Astrocyte (in vitro differentiated cells and primary cell): ENCODE results near the gene ANKRD52. TPM values are rescaled to one million over a fixed set of nuclear protein-coding genes. Genes with fewer than 3 reads are reported as not detected.

Source experiments
- DNase-seq: peaks from one replicate; pipeline ENCODE4 v3.0.0-alpha.2; 2010; ENCODE audit warnings: low read depth
- FAIRE-seq: peaks from 2 replicates; lab custom pipeline; 2011; peaks lifted over from hg19 to GRCh38; lab: Jason Lieb, UNC
- H2AFZ ChIP-seq: 2 replicates; pipeline ENCODE4 v1.6.0; 2012; ENCODE audit warnings: low read depth, low read length, inconsistent platforms
- H3K27ac ChIP-seq: 2 replicates; pipeline ENCODE4 v1.5.1; 2011; ENCODE audit warnings: low read depth, low read length, inconsistent platforms
- H3K27me3 ChIP-seq: 2 replicates; pipeline ENCODE4 v1.6.0; 2011; ENCODE audit warnings: low read length, inconsistent platforms; ENCODE audit not compliant: insufficient read depth
- H3K36me3 ChIP-seq: 2 replicates; pipeline ENCODE4 v1.5.1; 2011; ENCODE audit warnings: low read length, inconsistent platforms; ENCODE audit not compliant: insufficient read depth
- H3K4me1 ChIP-seq: 2 replicates; pipeline ENCODE4 v1.5.1; 2011; ENCODE audit warnings: low read length, inconsistent platforms; ENCODE audit not compliant: insufficient read depth
- H3K4me2 ChIP-seq: 2 replicates; pipeline ENCODE4 v1.6.0; 2012; ENCODE audit warnings: low read length, inconsistent platforms
- H3K4me3 ChIP-seq: 2 replicates; pipeline ENCODE4 v1.5.1; 2011; ENCODE audit warnings: low read depth, mild to moderate bottlenecking, low read length, inconsistent platforms; ENCODE audit not compliant: insufficient read depth
- H3K79me2 ChIP-seq: 2 replicates; pipeline ENCODE4 v1.6.0; 2012; ENCODE audit warnings: mild to moderate bottlenecking, low read length, inconsistent platforms; ENCODE audit not compliant: insufficient read depth
- H3K9ac ChIP-seq: 2 replicates; pipeline ENCODE4 v1.6.0; 2012; ENCODE audit warnings: mild to moderate bottlenecking, low read length, inconsistent platforms
- H3K9me3 ChIP-seq: 2 replicates; pipeline ENCODE4 v1.5.1; 2012; ENCODE audit warnings: low read depth, mild to moderate bottlenecking, low read length, inconsistent platforms; ENCODE audit not compliant: insufficient read depth
- H4K20me1 ChIP-seq: 2 replicates; pipeline ENCODE4 v1.6.0; 2012; ENCODE audit warnings: low read length, inconsistent platforms; ENCODE audit not compliant: insufficient read depth
- H3K27ac Mint-ChIP-seq: one replicate; pipeline ENCODE4 v1.8.0; 2021; ENCODE audit warnings: mild to moderate bottlenecking, mixed read lengths; ENCODE audit not compliant: unreplicated experiment
- H3K27me3 Mint-ChIP-seq: one replicate; pipeline ENCODE4 v1.8.0; 2021; ENCODE audit warnings: low read depth, mixed read lengths; ENCODE audit not compliant: unreplicated experiment
- H3K36me3 Mint-ChIP-seq: one replicate; pipeline ENCODE4 v1.8.0; 2021; ENCODE audit warnings: low read depth, mixed read lengths; ENCODE audit not compliant: unreplicated experiment
- H3K4me1 Mint-ChIP-seq: one replicate; pipeline ENCODE4 v1.8.0; 2021; ENCODE audit warnings: low read depth, mixed read lengths; ENCODE audit not compliant: unreplicated experiment
- H3K4me3 Mint-ChIP-seq: one replicate; pipeline ENCODE4 v1.8.0; 2021; ENCODE audit warnings: mild to moderate bottlenecking, moderate library complexity, mixed read lengths; ENCODE audit not compliant: unreplicated experiment
- H3K9me3 Mint-ChIP-seq: one replicate; pipeline ENCODE4 v1.8.0; 2021; ENCODE audit warnings: mild to moderate bottlenecking, mixed read lengths; ENCODE audit not compliant: unreplicated experiment
- EZH2 ChIP-seq: IDR thresholded peaks from 2 replicates; pipeline ENCODE4 v1.6.1; 2012; ENCODE audit warnings: mild to moderate bottlenecking, low read length, inconsistent platforms; ENCODE audit not compliant: insufficient read depth
- total RNA-seq: library from RNA; stranded (reverse); gene quantifications from 2 replicates; pipeline ENCODE4 v1.2.1, GENCODE V29; 2021
- TF ChIP-seq, protein P1 (sequence below): IDR thresholded peaks from 2 replicates; pipeline ENCODE4 v1.5.1; 2011; ENCODE audit warnings: low read depth, mild to moderate bottlenecking, inconsistent platforms, low read length, moderate library complexity; ENCODE audit not compliant: insufficient read depth

The ANKRD52 gene
- total RNA-seq, 1 donor from 2014 or later = 105 TPM

DNA sequence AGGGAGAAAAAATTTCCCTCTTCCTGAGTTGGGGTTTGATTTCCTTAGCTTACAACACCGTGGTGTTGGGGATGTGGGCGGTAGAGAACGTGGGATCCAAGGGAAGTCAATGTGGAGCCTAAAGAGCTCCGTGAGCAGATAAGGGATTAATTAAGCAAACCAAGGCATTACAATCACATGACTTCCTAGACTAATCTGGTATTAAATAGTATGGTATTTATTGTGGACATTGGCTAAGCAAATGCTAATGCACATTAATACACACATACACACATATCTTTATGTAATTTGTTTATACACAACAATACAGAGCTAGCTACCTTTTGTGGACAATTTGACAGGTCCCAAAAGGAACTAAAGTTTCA is 35.7 kb downstream of the ANKRD52 start:
- peaks cover 12% of the 10 kb centered on the region for H3K4me1 Mint-ChIP-seq
- peaks cover 36% of the 10 kb centered on the region for H3K79me2 ChIP-seq
- DNase-seq (no peak), FAIRE-seq (no peak)
- no peak for TF ChIP-seq EZH2
- TF ChIP-seq, protein P1, sequence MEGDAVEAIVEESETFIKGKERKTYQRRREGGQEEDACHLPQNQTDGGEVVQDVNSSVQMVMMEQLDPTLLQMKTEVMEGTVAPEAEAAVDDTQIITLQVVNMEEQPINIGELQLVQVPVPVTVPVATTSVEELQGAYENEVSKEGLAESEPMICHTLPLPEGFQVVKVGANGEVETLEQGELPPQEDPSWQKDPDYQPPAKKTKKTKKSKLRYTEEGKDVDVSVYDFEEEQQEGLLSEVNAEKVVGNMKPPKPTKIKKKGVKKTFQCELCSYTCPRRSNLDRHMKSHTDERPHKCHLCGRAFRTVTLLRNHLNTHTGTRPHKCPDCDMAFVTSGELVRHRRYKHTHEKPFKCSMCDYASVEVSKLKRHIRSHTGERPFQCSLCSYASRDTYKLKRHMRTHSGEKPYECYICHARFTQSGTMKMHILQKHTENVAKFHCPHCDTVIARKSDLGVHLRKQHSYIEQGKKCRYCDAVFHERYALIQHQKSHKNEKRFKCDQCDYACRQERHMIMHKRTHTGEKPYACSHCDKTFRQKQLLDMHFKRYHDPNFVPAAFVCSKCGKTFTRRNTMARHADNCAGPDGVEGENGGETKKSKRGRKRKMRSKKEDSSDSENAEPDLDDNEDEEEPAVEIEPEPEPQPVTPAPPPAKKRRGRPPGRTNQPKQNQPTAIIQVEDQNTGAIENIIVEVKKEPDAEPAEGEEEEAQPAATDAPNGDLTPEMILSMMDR = no peak
- peak overlapping the region; percentile 92 for H3K4me2 ChIP-seq
- no peaks in the 10 kb centered on the region for H3K9me3 ChIP-seq
- H3K4me1 ChIP-seq = peaks cover 19% of the 10 kb centered on the region
- H3K27me3 ChIP-seq = no peaks in the 10 kb centered on the region
- peak overlapping the region; percentile 81 for H3K4me3 ChIP-seq
- no peaks in the 10 kb centered on the region for H3K9me3 Mint-ChIP-seq
- peak overlapping the region; percentile 94 for H3K9ac ChIP-seq
- peaks cover 3% of the 10 kb centered on the region for H3K36me3 ChIP-seq
- peak overlapping the region; percentile 85 for H2AFZ ChIP-seq
- H3K27ac ChIP-seq = peak overlapping the region; percentile 92
- peaks cover 2% of the 10 kb centered on the region for H3K36me3 Mint-ChIP-seq
- H3K27ac Mint-ChIP-seq = peak overlapping the region; percentile 99
- H3K27me3 Mint-ChIP-seq = no peaks in the 10 kb centered on the region
- H4K20me1 ChIP-seq = peaks cover 2% of the 10 kb centered on the region
- peak overlapping the region; percentile 97 for H3K4me3 Mint-ChIP-seq

DNA sequence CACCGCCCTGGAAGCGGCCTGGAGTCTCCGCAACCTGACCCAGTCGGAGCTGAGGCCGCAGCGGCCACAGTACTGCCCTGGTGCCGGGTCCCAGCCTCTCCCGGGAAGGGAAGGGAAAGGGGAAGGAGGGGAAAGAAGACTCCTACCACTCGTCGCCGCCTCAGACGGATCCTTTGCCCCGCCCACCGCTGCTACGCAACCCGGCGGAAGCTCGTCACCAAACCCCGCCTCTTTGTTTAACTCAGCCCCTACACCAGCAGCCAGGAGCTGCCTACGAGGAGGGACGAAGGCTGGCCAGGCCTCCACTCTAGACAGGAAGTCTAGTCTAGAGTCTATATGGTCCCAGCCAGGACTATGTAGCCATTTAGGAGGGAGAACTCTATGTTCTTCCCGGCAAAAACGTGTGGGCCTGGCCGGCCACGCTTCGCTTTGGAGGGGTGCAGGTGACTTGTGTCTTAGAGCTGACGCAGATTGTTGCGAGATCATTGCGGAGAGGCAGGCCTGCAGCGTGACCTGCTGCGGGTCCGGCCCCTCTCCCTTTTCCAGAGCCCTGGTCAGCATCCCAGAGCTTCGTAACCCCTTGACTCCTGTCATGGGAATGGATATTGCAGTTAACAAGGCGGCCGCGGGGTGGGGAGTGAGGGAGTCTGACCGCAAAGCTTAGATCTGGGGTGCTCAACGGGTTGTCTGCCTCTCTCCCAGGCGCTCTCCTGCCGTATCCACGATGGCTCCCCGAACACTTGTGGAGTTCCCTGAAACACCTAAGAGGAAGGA is 36.2 kb downstream of the ANKRD52 start, which contains the start of gene RNF41:
TSS of gene RNF41 (minus strand) at position 166 of the 774 bp plus-strand sequence. CDS start 7,875 bp downstream, outside the sequence.
- no peaks in the 10 kb centered on the region for H3K9me3 Mint-ChIP-seq
- Histone ChIP-seq H3K9me3 (no peaks in the 10 kb centered on the region), H3K4me1 (peaks cover 19% of the 10 kb centered on the region), H3K79me2 (peaks cover 39% of the 10 kb centered on the region), H3K27me3 (no peaks in the 10 kb centered on the region), H3K9ac (peak within 1 kb of the TSS; percentile 94), H4K20me1 (peaks cover 3% of the 10 kb centered on the region), H3K4me2 (peak within 1 kb of the TSS; percentile 92), H3K36me3 (no peaks in the 10 kb centered on the region), H3K4me3 (peak within 1 kb of the TSS; percentile 81), H2AFZ (peak within 1 kb of the TSS; percentile 85), H3K27ac (peak within 1 kb of the TSS; percentile 92)
- peak within 1 kb of the TSS; percentile 99 for H3K27ac Mint-ChIP-seq
- peaks cover 2% of the 10 kb centered on the region for H3K36me3 Mint-ChIP-seq
- peak within 1 kb of the TSS; percentile 97 for H3K4me3 Mint-ChIP-seq
- DNase-seq (peak; percentile 93), FAIRE-seq (peak; percentile 84)
- peaks cover 12% of the 10 kb centered on the region for H3K4me1 Mint-ChIP-seq
- no peak for TF ChIP-seq EZH2
- TF ChIP-seq, protein P1 = no peak
- H3K27me3 Mint-ChIP-seq = no peaks in the 10 kb centered on the region

- FAIRE-seq = no peak
- peaks cover 12% of the 10 kb centered on the region for H3K4me1 Mint-ChIP-seq
- H3K36me3 Mint-ChIP-seq = peaks cover 5% of the 10 kb centered on the region
Observed at GRCh38 chr12:56221232-56221756, 36.9 kb downstream of the ANKRD52 start.

More at GRCh38 chr12:56221232-56221756, 36.9 kb downstream of the ANKRD52 start:
- Histone ChIP-seq H4K20me1 (peaks cover 7% of the 10 kb centered on the region), H3K27me3 (no peaks in the 10 kb centered on the region), H3K9ac (peak overlapping the region; percentile 94), H3K27ac (peak overlapping the region; percentile 92), H3K4me3 (peak overlapping the region; percentile 81), H3K36me3 (no peaks in the 10 kb centered on the region), H2AFZ (peak overlapping the region; percentile 85), H3K9me3 (no peaks in the 10 kb centered on the region), H3K79me2 (peaks cover 43% of the 10 kb centered on the region), H3K4me2 (peak overlapping the region; percentile 92), H3K4me1 (peaks cover 19% of the 10 kb centered on the region)
- H3K4me3 Mint-ChIP-seq = peak overlapping the region; percentile 97
- H3K27me3 Mint-ChIP-seq = no peaks in the 10 kb centered on the region
- TF ChIP-seq, protein P1 = no peak
- no peak for TF ChIP-seq EZH2
- no peaks in the 10 kb centered on the region for H3K9me3 Mint-ChIP-seq
- peak; percentile 82 for DNase-seq
- H3K27ac Mint-ChIP-seq = peak overlapping the region; percentile 99
